GM21381 (cell line): ENCODE data around the gene GRIP1.

Source experiments
- ATAC-seq: cut with Tn5 transposase; IDR thresholded peaks from one replicate; pipeline ENCODE4 v1.9.1; 2021; ENCODE audit warnings: mild to moderate bottlenecking, moderate library complexity; ENCODE audit not compliant: unreplicated experiment

GRIP1 gene

GRCh38 chr12:66692986-66693385 is 14.1 kb upstream of the GRIP1 start:
- no peak for ATAC-seq

DNA sequence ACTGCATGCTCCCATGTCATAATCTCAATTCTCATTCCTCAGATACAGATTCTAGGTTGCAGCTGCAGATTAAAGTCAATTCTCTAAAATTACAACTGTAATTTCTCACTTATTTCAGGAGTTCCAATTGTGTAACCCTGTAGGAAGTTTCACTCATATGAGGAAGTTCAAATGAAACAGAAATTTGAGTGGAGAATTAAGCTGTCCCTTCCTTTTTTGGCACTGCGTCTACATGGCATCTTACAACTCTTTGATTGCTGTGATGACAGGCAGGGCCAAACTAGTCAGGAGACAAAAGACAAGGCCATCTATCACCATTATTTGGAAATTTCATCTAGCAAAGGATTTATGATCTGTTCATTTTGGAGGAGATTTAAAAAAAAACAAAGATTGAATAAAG is 13.3 kb upstream of the GRIP1 start:
- ATAC-seq = no peak

GRCh38 chr12:66688846-66689439 is 10.1 kb upstream of the GRIP1 start:
- ATAC-seq = no peak

DNA sequence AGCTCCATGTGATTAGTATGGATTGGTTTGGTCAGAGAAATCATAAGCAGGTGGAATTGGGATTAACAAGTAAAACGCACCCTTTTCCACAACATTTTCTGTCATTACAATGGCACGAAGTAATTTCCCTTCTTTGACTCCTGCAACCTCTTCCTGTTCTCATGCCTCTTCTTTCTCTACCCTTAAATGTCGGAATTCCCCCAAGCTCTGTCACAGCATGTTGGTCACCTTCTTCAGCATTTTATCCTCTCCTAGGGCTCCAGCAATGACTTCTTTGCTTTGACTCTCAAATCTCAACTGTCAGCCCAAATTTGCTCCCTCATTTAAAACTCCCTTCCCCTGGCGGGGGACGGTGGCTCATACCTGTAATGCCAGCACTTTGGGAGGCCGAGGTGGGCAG is 5.3 kb upstream of the GRIP1 start:
- no peak for ATAC-seq

DNA sequence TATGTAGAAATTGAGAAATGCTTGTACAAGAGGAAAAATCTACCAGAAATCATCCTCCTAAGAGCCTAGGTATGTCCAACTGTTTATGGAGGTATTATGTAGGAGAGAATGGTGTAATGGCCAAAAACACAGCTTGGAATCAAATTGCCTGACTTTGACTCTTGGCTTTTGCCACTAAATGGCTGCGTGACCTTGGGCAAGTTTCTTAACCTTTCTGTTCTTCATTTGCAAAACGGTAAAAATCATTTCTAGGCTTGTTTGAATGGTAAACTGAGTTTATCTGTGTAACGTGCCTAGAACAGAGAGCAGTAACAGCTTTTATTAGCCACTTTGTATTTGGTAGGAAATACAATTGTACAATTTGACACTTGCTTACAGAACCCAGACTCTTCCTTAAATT is 4.9 kb upstream of the GRIP1 start:
- ATAC-seq = no peak

DNA sequence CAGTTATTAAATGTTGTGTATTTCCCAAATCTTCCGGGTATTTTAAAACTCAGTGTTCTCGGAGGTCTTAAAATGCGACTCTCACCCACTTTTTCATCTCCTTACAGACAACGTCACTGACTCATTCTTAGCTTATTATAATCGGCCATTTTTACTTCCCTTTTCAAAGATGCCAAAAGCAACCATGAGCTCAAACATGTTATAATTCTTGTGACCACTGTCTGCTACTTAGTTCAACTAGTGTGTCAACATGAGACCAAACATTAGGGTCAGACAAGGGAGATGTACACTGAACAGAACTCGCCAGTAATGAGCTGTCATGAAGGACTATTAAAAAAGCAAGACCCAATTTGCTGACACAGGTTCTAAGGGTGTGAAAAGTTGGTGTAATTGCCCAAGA is 4.2 kb upstream of the GRIP1 start:
- ATAC-seq = no peak

DNA sequence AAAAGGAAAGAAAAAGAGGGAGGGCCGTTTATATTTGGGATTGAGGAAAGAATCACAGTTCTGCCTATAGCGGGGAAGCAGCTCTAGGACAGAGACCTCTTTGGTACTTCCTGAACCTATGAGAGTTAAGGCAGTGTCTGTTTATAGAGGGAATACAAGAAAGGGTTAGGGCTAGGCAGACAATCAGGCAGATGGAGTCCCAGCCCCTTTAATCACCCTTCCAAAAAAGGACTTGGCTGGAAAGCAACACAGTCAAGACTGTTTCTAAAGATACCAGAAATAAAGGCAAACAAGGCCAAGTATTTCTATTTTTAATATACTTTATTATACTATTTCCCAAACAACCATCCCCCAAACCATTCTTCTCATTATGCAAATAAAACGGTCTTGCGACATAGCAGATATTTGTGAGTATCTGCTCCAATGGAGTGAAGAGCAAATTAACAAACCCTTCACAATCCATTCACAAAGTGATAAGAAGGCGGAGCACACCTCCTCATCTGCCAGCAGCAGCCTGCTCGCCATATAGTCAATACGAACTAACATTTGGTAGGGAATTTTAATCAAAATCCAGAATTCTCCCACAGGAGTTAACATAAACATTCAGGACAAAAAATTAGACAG is 697 bp upstream of the GRIP1 start:
- no peak for ATAC-seq

DNA sequence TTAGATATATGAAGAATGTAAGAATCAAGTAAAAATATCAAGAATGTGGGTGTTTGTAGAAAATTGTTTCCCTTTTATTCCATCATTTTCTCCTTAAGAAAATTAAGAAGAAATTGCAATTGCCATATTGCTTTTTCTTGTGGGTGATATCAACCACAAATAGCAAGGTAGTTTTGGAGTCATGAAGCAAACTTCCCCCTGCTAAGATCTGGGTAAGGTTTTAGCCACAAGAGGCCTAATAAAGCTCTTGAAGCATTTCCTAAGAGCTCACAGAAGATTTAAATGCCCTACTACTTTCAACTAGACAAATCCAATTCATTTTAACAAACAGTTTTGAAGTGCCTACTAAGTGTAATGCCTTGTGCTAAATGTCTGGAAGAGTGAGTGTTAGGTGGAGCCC is 2.6 kb downstream of the GRIP1 start:
- ATAC-seq = no peak

DNA sequence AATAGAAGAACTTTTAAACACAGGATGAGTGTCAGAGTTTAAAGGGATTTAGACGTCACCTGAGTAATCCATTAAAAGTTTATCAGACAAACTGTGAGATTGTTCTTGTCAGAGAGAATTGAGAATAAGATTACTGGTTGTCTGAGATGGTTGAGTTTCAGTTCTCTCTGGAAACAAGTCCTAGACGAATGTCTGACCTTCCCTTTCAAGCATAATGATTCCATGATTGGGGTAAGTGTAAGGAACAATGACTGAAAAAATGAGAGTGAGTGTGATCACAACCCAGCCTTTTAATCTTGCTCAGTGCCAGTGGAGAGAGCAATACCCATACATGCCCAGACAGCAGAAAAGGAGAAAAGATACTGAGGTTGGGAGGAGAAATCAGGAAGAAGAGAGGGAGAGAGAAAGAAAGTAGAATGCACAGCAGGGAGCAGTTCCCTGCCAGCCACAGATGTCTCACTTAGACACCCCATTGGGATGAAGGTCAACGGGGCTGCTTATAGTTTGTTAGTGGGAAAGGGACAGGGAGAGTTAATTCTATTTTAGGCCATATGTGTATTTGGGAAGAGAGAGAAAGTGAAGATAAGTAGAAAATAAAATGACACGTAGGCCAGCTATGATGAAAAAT is 4.3 kb downstream of the GRIP1 start:
- no peak for ATAC-seq

DNA sequence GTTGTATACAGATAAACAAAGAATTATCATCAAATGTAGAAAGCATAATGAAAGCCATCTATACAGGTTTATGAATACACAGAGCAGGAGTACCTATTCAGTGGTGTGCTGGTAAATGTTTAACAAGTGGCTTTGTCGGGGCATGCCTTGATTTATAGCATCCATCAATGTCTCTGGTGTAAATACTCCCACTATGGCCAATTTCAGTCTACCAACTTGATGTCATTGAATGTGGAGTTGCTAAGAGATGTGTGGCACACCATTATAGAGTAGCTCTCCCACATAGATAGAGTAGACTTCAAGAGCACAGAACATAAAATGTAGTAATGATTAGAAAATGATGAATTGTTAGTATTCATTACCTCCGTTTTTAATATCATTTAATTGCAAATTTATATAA is 9.3 kb downstream of the GRIP1 start:
- no peak for ATAC-seq

GRCh38 chr12:66668311-66668710 is 10.6 kb downstream of the GRIP1 start:
- no peak for ATAC-seq

DNA sequence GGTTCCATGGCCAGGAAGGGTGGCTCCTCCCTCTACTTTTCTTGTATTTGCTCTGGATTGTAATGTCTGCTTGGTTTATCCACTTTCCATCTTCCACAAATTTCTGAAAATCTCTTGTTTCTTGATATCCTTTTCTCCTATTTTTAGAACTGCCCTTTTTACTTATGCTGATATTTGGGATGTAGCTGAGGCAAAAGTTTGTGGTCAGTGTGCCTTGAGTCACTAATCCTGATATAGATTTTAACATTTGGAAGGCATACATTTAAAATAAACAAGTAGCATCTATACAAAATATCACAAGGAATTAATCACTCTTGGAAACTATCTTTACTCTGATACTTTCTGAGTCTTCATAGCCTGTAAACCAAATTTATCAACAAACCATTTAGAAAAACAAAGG is 11.0 kb downstream of the GRIP1 start:
- no peak for ATAC-seq

- ATAC-seq = no peak
Measured at GRCh38 chr12:66666481-66666880, 12.4 kb downstream of the GRIP1 start.

GRCh38 chr12:66665435-66665985 is 13.4 kb downstream of the GRIP1 start:
- ATAC-seq = no peak

GRCh38 chr12:66664076-66664475 is 14.8 kb downstream of the GRIP1 start:
- ATAC-seq = no peak

- no peak for ATAC-seq
Measured at GRCh38 chr12:66663611-66664010, 15.3 kb downstream of the GRIP1 start.

- no peak for ATAC-seq
Measured at GRCh38 chr12:66662729-66663128, 16.1 kb downstream of the GRIP1 start.

DNA sequence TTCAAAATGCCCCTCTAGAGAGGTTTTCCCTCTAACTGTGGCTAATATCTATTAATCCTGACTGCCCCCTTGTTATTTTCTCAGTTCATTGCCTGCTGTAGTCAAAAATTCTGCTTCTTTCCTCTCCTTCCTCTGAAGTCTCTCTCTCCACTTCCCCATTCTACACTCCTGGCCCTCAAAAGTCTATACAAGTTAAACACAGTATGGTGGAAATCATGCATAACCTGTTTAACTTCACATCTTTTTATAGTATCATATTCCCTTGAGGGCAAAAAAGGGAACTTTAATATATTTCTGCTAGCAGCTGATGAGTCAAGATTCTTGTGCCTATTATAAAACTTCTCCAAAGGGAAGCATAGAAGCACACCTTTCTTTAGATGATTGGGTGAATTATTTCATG is 16.7 kb downstream of the GRIP1 start:
- ATAC-seq = no peak

DNA sequence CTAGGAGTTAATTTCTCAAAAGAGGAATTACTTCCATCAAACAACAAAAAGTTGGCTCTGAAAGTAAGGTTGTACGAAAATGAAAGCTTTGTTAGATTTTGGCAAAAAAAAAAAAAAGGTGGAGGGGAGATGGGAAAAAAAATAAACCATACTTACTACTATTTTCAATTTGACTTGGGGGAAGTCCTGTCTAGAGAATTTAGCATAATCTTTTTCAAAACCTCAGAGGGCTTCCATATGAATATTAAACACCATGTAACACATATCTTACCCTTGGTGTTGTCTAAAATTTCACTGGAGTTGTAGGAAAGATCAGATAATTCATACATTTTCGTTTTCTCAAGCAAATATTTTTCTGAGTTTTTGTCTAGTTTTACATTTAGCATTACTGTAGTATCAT is 17.5 kb downstream of the GRIP1 start:
- no peak for ATAC-seq

DNA sequence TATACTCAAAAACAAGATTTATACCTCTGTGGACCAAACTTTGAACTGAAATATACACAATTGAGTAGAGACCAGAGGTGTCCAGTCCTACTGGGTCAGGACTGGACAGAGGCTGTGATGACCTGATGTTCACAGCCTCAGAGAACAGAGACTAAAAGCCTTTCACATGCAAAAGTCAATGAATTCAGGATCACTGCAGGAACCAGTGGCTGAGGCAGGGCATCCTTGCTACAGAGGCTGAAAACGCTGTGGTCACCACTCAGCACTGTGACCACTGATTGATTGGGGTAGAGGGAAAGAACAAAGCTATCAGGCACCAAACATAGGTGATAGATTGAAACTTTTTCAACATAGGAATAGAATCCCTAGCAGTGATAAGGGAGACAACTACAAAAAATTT is 25.1 kb downstream of the GRIP1 start:
- ATAC-seq = no peak

- ATAC-seq = no peak
Measured at GRCh38 chr12:66648033-66648735, 30.7 kb downstream of the GRIP1 start.
